Fibroblast of the aortic adventitia (primary cell): Measurements from ENCODE around the gene DTHD1. TPM values are rescaled to one million over a fixed set of nuclear protein-coding genes. Genes with fewer than 3 reads are reported as not detected.

Experiments used
- DNase-seq: peaks from one replicate; pipeline ENCODE4 v3.0.0-alpha.2; 2010; ENCODE audit warnings: low read depth
- H3K4me3 ChIP-seq: 2 replicates; pipeline ENCODE4 v1.5.1; 2011; ENCODE audit warnings: low read depth, mild to moderate bottlenecking, control low read depth, low read length, moderate library complexity
- total RNA-seq: library from RNA; depleted of rRNA; stranded (reverse); fragments of >200 nt; gene quantifications from 2 replicates; pipeline ENCODE4 v1.2.3, GENCODE V29; 2012; ENCODE audit warnings: low replicate concordance
- TF ChIP-seq, protein P1 (sequence below): IDR thresholded peaks from 2 replicates; pipeline ENCODE4 v1.5.1; 2011; ENCODE audit warnings: mild to moderate bottlenecking, low read length, control low read depth, inconsistent platforms; ENCODE audit not compliant: insufficient read depth

Gene DTHD1
- total RNA-seq, 1 donor = not detected

DNA sequence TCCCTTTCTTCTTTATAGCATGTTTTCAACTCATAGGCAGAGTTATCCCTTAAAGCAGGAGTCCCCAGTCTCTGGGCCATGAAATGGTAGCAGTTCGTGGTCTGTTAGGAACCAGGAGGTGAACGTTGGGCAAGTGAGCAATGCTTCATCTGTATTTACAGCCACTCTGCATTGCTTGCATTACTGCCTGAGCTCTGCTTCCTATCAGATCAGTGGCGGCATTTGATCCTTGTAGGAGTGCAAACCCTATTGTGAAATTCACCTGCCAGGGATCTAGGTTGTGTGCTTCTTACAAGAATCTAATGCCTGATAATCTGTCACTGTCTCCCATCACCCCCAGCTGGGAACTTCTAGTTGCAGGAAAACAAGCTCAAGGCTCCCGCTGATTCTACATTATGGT is 39.8 kb downstream of the DTHD1 start:
- no peak for DNase-seq
- TF ChIP-seq, protein P1, sequence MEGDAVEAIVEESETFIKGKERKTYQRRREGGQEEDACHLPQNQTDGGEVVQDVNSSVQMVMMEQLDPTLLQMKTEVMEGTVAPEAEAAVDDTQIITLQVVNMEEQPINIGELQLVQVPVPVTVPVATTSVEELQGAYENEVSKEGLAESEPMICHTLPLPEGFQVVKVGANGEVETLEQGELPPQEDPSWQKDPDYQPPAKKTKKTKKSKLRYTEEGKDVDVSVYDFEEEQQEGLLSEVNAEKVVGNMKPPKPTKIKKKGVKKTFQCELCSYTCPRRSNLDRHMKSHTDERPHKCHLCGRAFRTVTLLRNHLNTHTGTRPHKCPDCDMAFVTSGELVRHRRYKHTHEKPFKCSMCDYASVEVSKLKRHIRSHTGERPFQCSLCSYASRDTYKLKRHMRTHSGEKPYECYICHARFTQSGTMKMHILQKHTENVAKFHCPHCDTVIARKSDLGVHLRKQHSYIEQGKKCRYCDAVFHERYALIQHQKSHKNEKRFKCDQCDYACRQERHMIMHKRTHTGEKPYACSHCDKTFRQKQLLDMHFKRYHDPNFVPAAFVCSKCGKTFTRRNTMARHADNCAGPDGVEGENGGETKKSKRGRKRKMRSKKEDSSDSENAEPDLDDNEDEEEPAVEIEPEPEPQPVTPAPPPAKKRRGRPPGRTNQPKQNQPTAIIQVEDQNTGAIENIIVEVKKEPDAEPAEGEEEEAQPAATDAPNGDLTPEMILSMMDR = no peak
- no peak overlapping the region for H3K4me3 ChIP-seq

DNA sequence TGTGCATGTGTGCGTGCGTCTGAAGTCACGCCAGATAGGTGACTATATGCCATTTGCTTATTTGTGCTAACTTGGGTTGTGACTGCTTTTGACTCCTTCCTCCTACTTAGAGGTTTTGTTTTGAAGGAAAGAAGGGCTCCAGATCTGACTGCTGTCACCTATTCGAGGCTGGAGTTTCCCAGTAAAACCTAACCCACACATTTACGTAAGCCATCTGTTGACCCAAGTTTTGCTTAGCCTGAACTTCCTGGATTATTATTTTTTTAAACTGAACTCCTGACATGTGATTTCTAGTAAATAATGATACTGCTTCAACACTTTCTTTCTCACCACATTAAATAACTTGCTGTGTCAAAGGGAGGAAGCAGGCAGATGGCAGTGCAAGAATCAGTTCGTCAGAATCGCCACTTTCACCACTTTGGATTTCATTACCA is 41.5 kb downstream of the DTHD1 start:
- DNase-seq = no peak
- H3K4me3 ChIP-seq = no peak overlapping the region
- TF ChIP-seq, protein P1 = no peak

DNA sequence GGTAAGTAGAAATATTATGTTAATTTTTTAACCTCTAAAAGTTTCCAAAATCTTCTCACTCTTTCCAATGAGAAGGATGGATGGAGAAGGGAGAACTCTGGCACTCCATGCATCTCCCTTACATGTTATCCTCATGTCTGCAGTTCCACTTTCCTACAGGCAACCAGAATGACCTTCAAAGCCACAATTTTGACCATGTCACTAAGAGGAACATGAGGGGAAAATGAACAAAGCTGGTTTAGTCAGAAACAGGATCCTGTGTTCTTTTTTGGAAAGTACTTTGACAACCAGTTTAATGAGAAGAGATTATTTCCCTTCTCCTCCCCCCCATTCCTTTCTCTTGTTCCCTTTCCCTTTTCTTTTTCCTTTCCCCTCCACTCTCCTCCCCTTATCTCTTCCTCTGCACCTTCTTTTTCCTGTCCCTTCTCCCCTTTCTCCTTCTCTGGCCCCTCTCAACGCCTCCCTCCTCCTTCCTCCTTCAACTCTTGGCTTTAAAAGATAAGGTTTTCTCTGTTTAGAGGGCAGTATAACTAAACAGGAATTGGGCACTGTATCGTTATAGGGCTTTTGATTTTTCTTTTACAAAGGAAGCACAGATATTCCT is 42.5 kb downstream of the DTHD1 start:
- H3K4me3 ChIP-seq = no peak overlapping the region
- TF ChIP-seq, protein P1 = no peak
- no peak for DNase-seq

DNA sequence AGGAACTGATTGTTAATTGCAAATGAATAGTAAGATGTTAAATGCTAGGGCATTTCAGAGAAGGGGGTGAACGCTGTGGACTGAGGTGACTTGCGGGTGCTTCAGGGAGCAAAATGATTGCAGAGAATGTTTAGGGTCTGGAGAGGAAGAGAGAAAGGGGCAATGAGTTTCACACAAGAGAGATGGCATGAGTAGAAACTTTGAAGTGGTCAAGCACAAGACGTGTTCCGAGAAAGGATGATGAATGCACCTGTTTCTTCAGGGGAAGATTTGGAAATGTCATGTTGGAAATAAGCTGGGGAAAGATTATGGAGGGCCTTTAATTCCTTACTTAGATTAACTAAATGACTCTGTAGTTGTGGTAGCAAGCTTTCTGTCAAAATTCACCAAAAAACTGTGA is 43.4 kb downstream of the DTHD1 start:
- no peak overlapping the region for H3K4me3 ChIP-seq
- TF ChIP-seq, protein P1 = no peak
- DNase-seq = no peak

DNA sequence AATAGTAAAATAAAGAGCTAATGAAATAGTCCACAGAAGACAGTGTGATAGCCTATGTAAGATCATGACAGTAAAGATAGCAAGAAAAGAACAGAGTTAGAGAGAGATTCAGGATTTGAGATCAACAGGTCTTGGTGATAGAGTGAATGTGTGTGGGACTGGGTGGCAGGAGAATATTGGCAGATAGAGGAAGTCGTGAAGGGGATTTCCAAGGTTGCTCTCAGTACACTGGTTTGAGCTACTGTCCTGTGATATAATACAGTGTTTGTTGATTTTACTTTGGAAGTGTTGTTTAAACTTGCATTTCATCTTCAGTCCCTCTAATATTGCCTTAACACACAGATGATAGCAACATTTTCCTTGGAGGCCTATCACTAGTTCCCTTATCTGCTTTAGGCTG is 44.1 kb downstream of the DTHD1 start:
- DNase-seq = no peak
- TF ChIP-seq, protein P1 = no peak
- H3K4me3 ChIP-seq = no peak overlapping the region

DNA sequence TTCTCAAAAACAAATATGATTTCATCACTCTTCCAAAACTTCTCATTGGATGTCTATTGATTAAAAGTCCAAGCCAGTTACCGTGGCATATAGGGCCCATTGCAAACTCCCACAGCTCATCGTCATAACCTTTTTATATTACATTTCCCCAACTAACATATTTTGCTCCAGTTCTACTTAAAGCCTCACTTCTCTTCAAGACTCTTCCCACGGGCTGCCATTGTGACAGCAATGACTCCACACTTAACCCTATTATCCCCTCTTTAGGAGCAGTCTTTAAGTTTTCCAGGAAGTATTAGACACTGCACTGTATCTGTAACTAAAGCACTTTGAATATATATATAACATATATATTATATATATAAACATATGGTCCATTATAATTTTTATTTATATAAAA is 44.5 kb downstream of the DTHD1 start:
- no peak overlapping the region for H3K4me3 ChIP-seq
- TF ChIP-seq, protein P1 = no peak
- no peak for DNase-seq

DNA sequence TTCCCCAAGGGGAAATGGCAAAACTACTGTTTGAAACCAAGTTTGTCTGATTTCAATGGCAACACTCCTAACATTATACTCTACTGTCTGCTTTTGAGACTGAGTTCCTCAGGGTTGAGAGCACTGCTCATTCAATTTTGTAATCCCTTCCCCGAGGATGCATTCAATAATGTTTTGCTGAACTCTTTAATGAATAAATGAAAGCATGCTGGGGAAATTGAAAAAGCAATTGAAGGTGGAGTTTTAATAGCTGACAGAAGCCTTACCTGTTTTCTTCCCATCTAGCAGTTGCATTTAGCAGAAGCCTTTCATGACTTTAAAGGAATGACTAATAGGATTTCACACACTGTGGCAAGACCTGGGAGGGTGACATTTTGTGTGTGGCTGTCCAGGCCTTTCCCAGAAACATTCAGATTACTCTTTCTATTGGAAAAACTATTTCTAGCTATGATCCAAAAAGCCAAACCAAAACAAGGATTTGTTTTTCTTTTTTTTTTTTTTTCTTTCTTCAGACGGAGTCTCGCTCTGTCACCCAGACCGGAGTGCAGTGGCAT is 45.1 kb downstream of the DTHD1 start:
- TF ChIP-seq, protein P1 = no peak
- DNase-seq = no peak

More for the DNA sequence above, 45.1 kb downstream of the DTHD1 start:
- no peak overlapping the region for H3K4me3 ChIP-seq
